NT2/D1 (cell line): ENCODE measurements around the gene NKD1.

ENCODE experiments used
- YY1 ChIP-seq: IDR thresholded peaks from 2 replicates; pipeline ENCODE4 v1.6.1; 2011; ENCODE audit not compliant: insufficient read length, insufficient read depth
- ZNF274 ChIP-seq: IDR thresholded peaks from 2 replicates; pipeline ENCODE4 v1.6.1; 2011; ENCODE audit warnings: mild to moderate bottlenecking, low read depth, low read length

GRCh38 chr16:50629334-50629733 is 81.1 kb downstream of the NKD1 start:
- TF ChIP-seq YY1: no peak
- no peak for TF ChIP-seq ZNF274
